SK-N-SH (cell line): ENCODE data around the gene MED15. TPM values are rescaled to one million over a fixed set of nuclear protein-coding genes. Genes with fewer than 3 reads are reported as not detected.
A peak's percentile ranks its signal among the peaks of the same experiment; 100 is the strongest.

Experiments
- CTCF ChIA-PET: fragments of 300-600, 350-600 bp; formaldehyde crosslinking; extraction: SDS; loops from one replicate; lab custom pipeline; 2021; lab: Yijun Ruan, JAX
- POLR2A ChIA-PET: fragments of 350-600 bp; sonication (Branson Sonifier 250); formaldehyde crosslinking; extraction: SDS; loops from one replicate; lab custom pipeline; 2020; ENCODE audit warnings: antibody characterized with exemption, inconsistent platforms; lab: Yijun Ruan, JAX
- DNase-seq: peaks from one replicate; pipeline ENCODE4 v3.0.0; 2012
- H2AFZ ChIP-seq: fragments of 200-600 bp; sonication (generic); 2 replicates; pipeline ENCODE4 v1.8.1; 2016; ENCODE audit warnings: antibody characterized with exemption, mild to moderate bottlenecking, low read depth
- H3F3A ChIP-seq: fragments of 200-600 bp; sonication (generic); replicated peaks from 2 replicates; pipeline ENCODE3; 2016; ENCODE audit warnings: antibody characterized with exemption, mild to moderate bottlenecking; ENCODE audit not compliant: insufficient read depth
- H3K27ac ChIP-seq, 2 experiments: fragments of 200-500 bp in 1 of 2; fragments of 200-600 bp in 1 of 2; sonication (Bioruptor generic) in 1 of 2; sonication (generic), shearing (Covaris generic) in 1 of 2; 2 replicates each; pipeline versions ENCODE4 v1.5.1 to v1.6.1; 2014 to 2016; ENCODE audit warnings: low read depth in 2 of 2, inconsistent platforms in 1 of 2, low read length in 1 of 2, mild to moderate bottlenecking in 1 of 2, mixed read lengths in 1 of 2
- H3K27me3 ChIP-seq: fragments of 200-600 bp; sonication (generic), shearing (Covaris generic); 2 replicates; pipeline ENCODE4 v1.6.1; 2016; ENCODE audit warnings: mixed run types; ENCODE audit not compliant: insufficient read depth
- H3K36me3 ChIP-seq, 2 experiments: fragments of 200-500 bp in 1 of 2; fragments of 200-600 bp in 1 of 2; sonication (Bioruptor generic) in 1 of 2; sonication (generic) in 1 of 2; replicated peaks in 1 of 2; 2 replicates each; pipeline versions ENCODE3 to v1.5.1; 2014 to 2016; ENCODE audit warnings: low read length in 1 of 2, mild to moderate bottlenecking in 1 of 2; ENCODE audit not compliant: insufficient read depth in 2 of 2, control insufficient read depth in 1 of 2
- H3K4me1 ChIP-seq, 2 experiments: fragments of 200-500 bp in 1 of 2; fragments of 200-600 bp in 1 of 2; sonication (Bioruptor generic) in 1 of 2; sonication (generic), shearing (Covaris generic) in 1 of 2; 2 replicates each; pipeline versions ENCODE4 v1.5.1 to v1.6.1; 2014 to 2016; ENCODE audit warnings: low read depth in 1 of 2, low read length in 1 of 2, mixed run types in 1 of 2; ENCODE audit not compliant: insufficient read depth in 2 of 2, control insufficient read depth in 1 of 2
- H3K4me2 ChIP-seq: fragments of 200-600 bp; sonication (generic), shearing (Covaris generic); 2 replicates; pipeline ENCODE4 v1.6.1; 2017; ENCODE audit warnings: mixed run types
- H3K4me3 ChIP-seq, 2 experiments: fragments of 200-500 bp in 1 of 2; fragments of 200-600 bp in 1 of 2; sonication (Bioruptor generic) in 1 of 2; sonication (generic), shearing (Covaris generic) in 1 of 2; 2 replicates each; pipeline versions ENCODE4 v1.5.1 to v1.8.1; 2014 to 2016; ENCODE audit warnings: low read depth in 2 of 2, inconsistent platforms in 1 of 2, low read length in 1 of 2, mild to moderate bottlenecking in 1 of 2, mixed read lengths in 1 of 2, moderate library complexity in 1 of 2
- H3K79me2 ChIP-seq: fragments of 200-600 bp; sonication (generic); 2 replicates; pipeline ENCODE4 v1.8.1; 2017; ENCODE audit warnings: mild to moderate bottlenecking; ENCODE audit not compliant: insufficient read depth
- H3K9ac ChIP-seq: fragments of 200-600 bp; sonication (generic); 2 replicates; pipeline ENCODE4 v1.6.1; 2017; ENCODE audit warnings: mixed run types
- H3K9me2 ChIP-seq: fragments of 200-600 bp; sonication (generic); 2 replicates; pipeline ENCODE4 v1.6.1; 2017; ENCODE audit warnings: mixed run types
- H3K9me3 ChIP-seq: fragments of 200-600 bp; sonication (generic); 2 replicates; pipeline ENCODE4 v1.6.1; 2017; ENCODE audit warnings: mixed run types, mild to moderate bottlenecking, moderate library complexity
- H4K20me1 ChIP-seq: fragments of 200-600 bp; sonication (generic); 2 replicates; pipeline ENCODE4 v1.6.1; 2017; ENCODE audit warnings: mild to moderate bottlenecking, mixed run types; ENCODE audit not compliant: insufficient read depth
- EZH2phosphoT487 ChIP-seq: fragments of 200-600 bp; sonication (generic); IDR thresholded peaks from 2 replicates; pipeline ENCODE4 v1.6.1; 2017; ENCODE audit warnings: low read depth, mixed run types, mild to moderate bottlenecking, antibody characterized with exemption, moderate library complexity, borderline replicate concordance
- FOSL2 ChIP-seq: IDR thresholded peaks from 2 replicates; pipeline ENCODE4 v1.4.0; 2012; ENCODE audit warnings: low read depth, mild to moderate bottlenecking, moderate library complexity, borderline replicate concordance
- FOXM1 ChIP-seq: IDR thresholded peaks from 2 replicates; pipeline ENCODE4 v1.4.0; 2012; ENCODE audit warnings: low read depth, mild to moderate bottlenecking
- JUND ChIP-seq: IDR thresholded peaks from 2 replicates; pipeline ENCODE4 v1.4.0; 2012
- MAX ChIP-seq: IDR thresholded peaks from 2 replicates; pipeline ENCODE4 v1.4.0; 2012; ENCODE audit warnings: low read depth
- MEF2A ChIP-seq: IDR thresholded peaks from 2 replicates; pipeline ENCODE4 v1.4.0; 2012; ENCODE audit warnings: low read depth, borderline replicate concordance
- NFIC ChIP-seq: IDR thresholded peaks from 2 replicates; pipeline ENCODE4 v1.4.0; 2012; ENCODE audit warnings: borderline replicate concordance
- SMC3 ChIP-seq: IDR thresholded peaks from 2 replicates; pipeline ENCODE4 v1.6.1; 2012; ENCODE audit warnings: low read depth, low read length, improper control_type of control experiment
- YY1 ChIP-seq: IDR thresholded peaks from 2 replicates; pipeline ENCODE4 v1.4.0; 2012; ENCODE audit warnings: low read depth, mild to moderate bottlenecking
- WGBS: methylation state at CpG from one replicate; pipeline ENCODE4 v1.1.6; 2017; ENCODE audit warnings: low lambda C conversion rate; 5-methylcytosine and 5-hydroxymethylcytosine counted together
- polyA plus RNA-seq, 3 experiments: library from polyadenylated mRNA; depleted of rRNA; stranded (reverse); fragments of >200 nt; gene quantifications; 2 replicates each; pipeline ENCODE4 v1.2.3, GENCODE V29; 2012
- TF ChIP-seq, protein P1 (sequence below): IDR thresholded peaks from 2 replicates; pipeline ENCODE4 v1.4.0; 2012; ENCODE audit warnings: low read depth, borderline replicate concordance
- TF ChIP-seq, protein P2 (sequence below): fragments of 200-600 bp; sonication (generic); IDR thresholded peaks from 2 replicates; pipeline ENCODE4 v1.6.1; 2017; ENCODE audit warnings: antibody characterized with exemption, mild to moderate bottlenecking, moderate library complexity

Gene MED15
- polyA plus RNA-seq, 1 of the 3 experiments (the other 2 are of a cell fraction): 45.1 TPM

DNA sequence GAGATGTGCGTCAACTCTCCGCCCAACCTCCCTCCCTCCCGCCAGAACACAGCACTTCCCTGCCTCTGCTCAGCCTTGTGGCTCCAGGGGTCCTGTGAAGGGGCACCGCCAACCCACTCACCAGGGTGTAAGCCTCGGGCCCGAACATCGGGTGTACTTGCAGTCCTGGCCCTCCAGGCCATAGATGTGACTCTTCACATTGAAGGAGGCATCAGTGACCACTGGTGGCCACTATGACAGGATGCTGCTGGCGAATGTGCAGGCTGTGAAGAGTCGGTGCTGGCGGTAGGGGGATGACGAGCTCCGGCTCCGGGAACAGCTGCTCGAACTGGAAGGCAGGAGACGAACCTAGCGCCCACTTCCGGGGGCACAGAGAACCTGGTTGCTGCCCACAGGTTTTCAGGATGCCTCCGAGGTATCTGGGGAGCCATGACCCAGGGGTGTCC lies 97.4 kb downstream of the MED15 start:
- Histone ChIP-seq H3F3A (no peaks in the 10 kb centered on the region), H3K79me2 (no peaks in the 10 kb centered on the region), H3K9me3 (no peaks in the 10 kb centered on the region), H3K36me3 (no peaks in the 10 kb centered on the region), H3K9me2 (no peaks in the 10 kb centered on the region), H3K4me2 (no peak overlapping the region), H3K4me1 (peaks cover 0 to 13% of the 10 kb centered on the region in 2 experiments; a peak in 1 of 4 replicates), H4K20me1 (no peaks in the 10 kb centered on the region), H2AFZ (no peak overlapping the region), H3K27ac (no peak overlapping the region), H3K4me3 (no peak overlapping the region), H3K9ac (no peak overlapping the region), H3K27me3 (no peaks in the 10 kb centered on the region; the same call in 1 of the 2 replicates)
- 73% methylated on average over 18 of the region's 18 CpGs for WGBS
- ChIA-PET CTCF (interaction anchor here (0.7 to 3.4 kb wide), 3 partner anchors 15 to 40 kb away, joined by 3 to 12 read pairs (median 4); no protein-coding TSS in a partner anchor), POLR2A (no interaction called here)
- peak; percentile 19 for DNase-seq
- TF ChIP-seq NFIC: no peak
- TF ChIP-seq EZH2phosphoT487: no peak
- TF ChIP-seq MEF2A: no peak
- TF ChIP-seq FOSL2: no peak

DNA sequence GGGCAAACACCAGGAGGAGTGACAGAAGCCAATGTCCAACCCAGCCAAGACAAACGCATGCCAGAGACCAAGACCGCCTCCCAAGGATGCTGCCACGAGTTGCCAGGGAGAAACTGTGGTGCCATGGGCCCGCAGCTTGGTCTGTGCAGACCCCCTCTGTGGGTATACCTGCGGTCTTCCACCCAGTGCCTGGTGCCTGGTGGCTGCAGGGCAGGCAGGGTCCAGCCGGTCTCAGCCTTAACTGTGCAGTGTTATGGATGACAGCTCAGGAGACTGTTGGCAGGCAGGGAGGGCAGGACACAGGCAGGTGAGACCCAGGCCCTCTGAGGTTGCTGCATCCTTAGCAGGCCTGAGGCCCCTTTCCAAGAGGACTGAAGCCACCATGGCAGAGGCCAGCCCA lies 97.9 kb downstream of the MED15 start:
- Histone ChIP-seq H3F3A (no peaks in the 10 kb centered on the region), H4K20me1 (no peaks in the 10 kb centered on the region), H3K9ac (no peak overlapping the region), H3K9me2 (no peaks in the 10 kb centered on the region), H3K4me3 (no peak overlapping the region), H3K27ac (no peak overlapping the region), H3K9me3 (no peaks in the 10 kb centered on the region), H3K4me1 (peaks cover 0 to 13% of the 10 kb centered on the region in 2 experiments; a peak in 1 of 4 replicates), H3K36me3 (no peaks in the 10 kb centered on the region), H2AFZ (no peak overlapping the region), H3K4me2 (no peak overlapping the region)
- ChIA-PET POLR2A (no interaction called here), CTCF (interaction anchor here (1.2 to 3.4 kb wide), 2 partner anchors 21 to 41 kb away, joined by 4 to 12 read pairs; no protein-coding TSS in a partner anchor)
- WGBS: 75% methylated on average over 2 of the region's 6 CpGs
- DNase-seq: no peak
- TF ChIP-seq FOXM1 (no peak), YY1 (no peak), JUND (no peak), SMC3 (no peak), NFIC (no peak), MAX (no peak)
- TF ChIP-seq, protein P1, sequence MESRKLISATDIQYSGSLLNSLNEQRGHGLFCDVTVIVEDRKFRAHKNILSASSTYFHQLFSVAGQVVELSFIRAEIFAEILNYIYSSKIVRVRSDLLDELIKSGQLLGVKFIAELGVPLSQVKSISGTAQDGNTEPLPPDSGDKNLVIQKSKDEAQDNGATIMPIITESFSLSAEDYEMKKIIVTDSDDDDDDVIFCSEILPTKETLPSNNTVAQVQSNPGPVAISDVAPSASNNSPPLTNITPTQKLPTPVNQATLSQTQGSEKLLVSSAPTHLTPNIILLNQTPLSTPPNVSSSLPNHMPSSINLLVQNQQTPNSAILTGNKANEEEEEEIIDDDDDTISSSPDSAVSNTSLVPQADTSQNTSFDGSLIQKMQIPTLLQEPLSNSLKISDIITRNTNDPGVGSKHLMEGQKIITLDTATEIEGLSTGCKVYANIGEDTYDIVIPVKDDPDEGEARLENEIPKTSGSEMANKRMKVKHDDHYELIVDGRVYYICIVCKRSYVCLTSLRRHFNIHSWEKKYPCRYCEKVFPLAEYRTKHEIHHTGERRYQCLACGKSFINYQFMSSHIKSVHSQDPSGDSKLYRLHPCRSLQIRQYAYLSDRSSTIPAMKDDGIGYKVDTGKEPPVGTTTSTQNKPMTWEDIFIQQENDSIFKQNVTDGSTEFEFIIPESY: no peak
- TF ChIP-seq, protein P2, sequence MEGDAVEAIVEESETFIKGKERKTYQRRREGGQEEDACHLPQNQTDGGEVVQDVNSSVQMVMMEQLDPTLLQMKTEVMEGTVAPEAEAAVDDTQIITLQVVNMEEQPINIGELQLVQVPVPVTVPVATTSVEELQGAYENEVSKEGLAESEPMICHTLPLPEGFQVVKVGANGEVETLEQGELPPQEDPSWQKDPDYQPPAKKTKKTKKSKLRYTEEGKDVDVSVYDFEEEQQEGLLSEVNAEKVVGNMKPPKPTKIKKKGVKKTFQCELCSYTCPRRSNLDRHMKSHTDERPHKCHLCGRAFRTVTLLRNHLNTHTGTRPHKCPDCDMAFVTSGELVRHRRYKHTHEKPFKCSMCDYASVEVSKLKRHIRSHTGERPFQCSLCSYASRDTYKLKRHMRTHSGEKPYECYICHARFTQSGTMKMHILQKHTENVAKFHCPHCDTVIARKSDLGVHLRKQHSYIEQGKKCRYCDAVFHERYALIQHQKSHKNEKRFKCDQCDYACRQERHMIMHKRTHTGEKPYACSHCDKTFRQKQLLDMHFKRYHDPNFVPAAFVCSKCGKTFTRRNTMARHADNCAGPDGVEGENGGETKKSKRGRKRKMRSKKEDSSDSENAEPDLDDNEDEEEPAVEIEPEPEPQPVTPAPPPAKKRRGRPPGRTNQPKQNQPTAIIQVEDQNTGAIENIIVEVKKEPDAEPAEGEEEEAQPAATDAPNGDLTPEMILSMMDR: no peak
- TF ChIP-seq, all 33 proteins: peak for 0
- Histone ChIP-seq H3K27me3 (no peaks in the 10 kb centered on the region; the same call in 1 of the 2 replicates), H3K79me2 (no peaks in the 10 kb centered on the region)
